Pancreas (tissue), 10 donors: ENCODE data around the gene ZFAND2B. TPM values are rescaled to one million over a fixed set of nuclear protein-coding genes. Genes with fewer than 3 reads are reported as not detected.

ENCODE experiments used
- ATAC-seq, 4 donors: fragments of 200-7000 bp; cut with Tn5 transposase; one replicate each; pipeline versions ENCODE4 v1.8.0 to v1.9.1; 2020; ENCODE audit warnings: mild to moderate bottlenecking in 4 of 4, moderate library complexity in 4 of 4
- DNase-seq, 6 donors: peaks; one replicate each; pipeline ENCODE4 v3.0.0-alpha.2; 2020
- FAIRE-seq: peaks from 2 replicates; lab custom pipeline; 2012; peaks lifted over from hg19 to GRCh38; lab: Jason Lieb, UNC
- H3K27ac ChIP-seq, 4 donors: fragments of 200-600 bp; sonication (generic); 1 replicate in 3 of 4; 2 replicates in 1 of 4; pipeline versions ENCODE4 v1.5.0 to v1.8.0; 2020
- H3K27me3 ChIP-seq, 4 donors: fragments of 200-600 bp; one replicate each; pipeline ENCODE4 v1.8.0; 2021
- H3K36me3 ChIP-seq, 3 donors: fragments of 200-600 bp; sonication (generic) in 1 of 3; one replicate each; pipeline versions ENCODE4 v1.5.0 to v1.8.0; 2020 to 2021
- H3K4me1 ChIP-seq, 3 donors: fragments of 200-600 bp; one replicate each; pipeline ENCODE4 v1.8.0; 2021
- H3K4me3 ChIP-seq, 4 donors: fragments of 200-600 bp; sonication (generic) in 2 of 4; one replicate each; pipeline versions ENCODE4 v1.5.0 to v1.8.0; 2020 to 2021
- H3K9me3 ChIP-seq, 4 donors: fragments of 200-600 bp; one replicate each; pipeline ENCODE4 v1.8.0; 2021
- CTCF ChIP-seq, 4 donors: fragments of 200-600 bp; sonication (generic) in 3 of 4; IDR thresholded peaks; one replicate each; pipeline versions ENCODE4 v1.5.0 to v1.8.0; 2021; ENCODE audit warnings: antibody characterized with exemption in 4 of 4
- WGBS, 2 donors: extraction: QIAGEN DNeasy Blood & Tissue Kit; methylation state at CpG; one replicate each; pipeline ENCODE4 v1.1.7; 2013; 5-methylcytosine and 5-hydroxymethylcytosine counted together
- intact Hi-C, 3 donors: fragments of 100-400 bp; cut with DNase I; formaldehyde crosslinking; loops; one replicate each; pipeline versions ENCODE4 v1.11.1 to v1.14.2; 2022
- polyA plus RNA-seq, 2 donors: library from polyadenylated mRNA; stranded (reverse); fragments of 200-250 nt; gene quantifications; one replicate each; pipeline ENCODE4 v1.2.3, GENCODE V29; 2013
- total RNA-seq, 6 donors: library from RNA; stranded (reverse); fragmentation: NEBNext Ultra II Directional in 4 of 6; extraction: Animal tissue kit (Norgen Biotek cat#: 25700) in 4 of 6; gene quantifications; one replicate each; pipeline versions ENCODE4 v1.2.1 to v1.2.4, GENCODE V29; 2021 to 2023
- donor health status: healthy with polysubstance abuse.
- donor health status: DM: no; HTN: no; CAD: no; lungs with moderate emphysema.
- donor health status: DM: no; HTN: no; CAD: no.
- donor health status: control.
- donor health status: control.
- donor health status: Bipolar disorder and iron deficiency.
- donor health status: DM: yes; HTN: yes; CAD: no.
- donor health status: DM: no; HTN: no; CAD: no.
- donor health status: DM: no; HTN: no; CAD: no.
- donor health status: DM: yes; HTN: yes; CAD: no.

Gene ZFAND2B
- total and polyA plus RNA-seq, 8 donors, result 18.9 to 66.9 (median 27.1) TPM

GRCh38 chr2:219165058-219165911 is 41.3 kb upstream of the ZFAND2B start:
- DNase-seq, result no peak
- H3K4me1 ChIP-seq, result no peaks in the 10 kb centered on the region
- ATAC-seq, result no peak
- H3K9me3 ChIP-seq, result no peaks in the 10 kb centered on the region
- TF ChIP-seq CTCF (IDR thresholded peaks at IDR 0.05), result no peak
- no peak overlapping the region for H3K27ac ChIP-seq
- no peaks in the 10 kb centered on the region for H3K36me3 ChIP-seq
- no peaks in the 10 kb centered on the region for H3K27me3 ChIP-seq
- WGBS, 2 donors, result 77 to 85% methylated on average over 10 of the region's 10 CpGs
- H3K4me3 ChIP-seq, result no peak overlapping the region
- FAIRE-seq, result no peak
- intact Hi-C loops, result loop anchor here in 1 of 3 donors (10.0 kb wide), 1 partner anchor 140 kb away; the partner anchor contains the start of gene PTPRN

GRCh38 chr2:219167997-219168396 is 38.6 kb upstream of the ZFAND2B start:
- Histone ChIP-seq H3K36me3 (peaks cover 0 to 12% (median 0%) of the 10 kb centered on the region in 3 donors), H3K4me1 (no peaks in the 10 kb centered on the region), H3K27me3 (no peaks in the 10 kb centered on the region), H3K9me3 (no peaks in the 10 kb centered on the region), H3K27ac (no peak overlapping the region), H3K4me3 (no peak overlapping the region)
- FAIRE-seq (no peak), ATAC-seq (no peak), DNase-seq (no peak)
- intact Hi-C loops, result loop anchor here in 1 of 3 donors (10.0 kb wide), 1 partner anchor 137 kb away; the partner anchor contains the start of gene PTPRN
- TF ChIP-seq CTCF (IDR thresholded peaks at IDR 0.05), result no peak
- WGBS, 2 donors, result 65 to 72% methylated on average over 5 of the region's 5 CpGs

DNA sequence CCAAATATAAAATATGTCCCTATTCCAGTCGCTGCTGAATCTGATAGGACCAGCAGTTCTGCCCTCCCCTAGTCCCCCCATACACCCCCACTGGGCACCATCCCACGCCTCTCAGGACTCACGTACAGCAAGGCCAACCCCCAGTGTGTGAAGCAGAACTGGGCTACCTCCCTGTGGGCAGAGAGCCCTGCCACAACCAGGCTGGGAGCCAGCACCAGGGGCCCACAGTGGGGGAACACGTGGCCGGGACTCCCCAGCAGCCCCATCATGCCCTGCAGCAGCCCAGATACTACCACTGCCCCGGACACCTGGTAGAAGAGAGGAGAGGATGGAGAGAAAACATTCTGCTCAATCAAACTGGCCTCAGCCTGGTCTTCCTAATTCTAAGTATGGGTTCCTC is 38.1 kb upstream of the ZFAND2B start:
- H3K27me3 ChIP-seq, result no peaks in the 10 kb centered on the region
- no peak for ATAC-seq
- WGBS, 2 donors, result 50 to 60% methylated on average over 6 of the region's 6 CpGs
- H3K27ac ChIP-seq, result no peak overlapping the region
- H3K4me3 ChIP-seq, result no peak overlapping the region
- TF ChIP-seq CTCF (IDR thresholded peaks at IDR 0.05), result no peak
- H3K36me3 ChIP-seq, result peaks cover 0 to 16% (median 0%) of the 10 kb centered on the region in 3 donors
- no peak for FAIRE-seq
- DNase-seq, result no peak
- H3K9me3 ChIP-seq, result no peaks in the 10 kb centered on the region
- H3K4me1 ChIP-seq, result no peaks in the 10 kb centered on the region
- intact Hi-C loops, result loop anchor here in 1 of 3 donors (10.0 kb wide), 1 partner anchor 136 kb away; the partner anchor contains the start of gene PTPRN

DNA sequence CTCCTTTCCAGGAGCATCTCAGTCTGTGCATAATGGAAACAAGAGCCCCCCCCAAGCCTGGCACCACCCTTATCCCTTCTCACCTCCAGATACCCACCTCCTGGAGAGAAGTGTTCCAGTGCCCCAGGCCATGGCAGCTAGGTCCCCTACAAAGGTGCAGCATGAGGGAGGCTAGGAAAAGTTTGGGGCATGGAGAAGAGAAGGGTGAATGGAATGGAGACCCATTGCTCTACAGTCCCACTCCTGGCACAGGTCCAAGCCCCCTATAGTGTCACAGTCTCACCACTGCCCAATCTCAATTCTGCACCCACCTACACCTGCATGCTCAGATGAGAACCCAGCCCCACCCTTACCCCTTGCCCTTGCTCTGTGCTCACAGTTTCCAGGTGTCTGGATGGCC is 37.6 kb upstream of the ZFAND2B start:
- no peak overlapping the region for H3K27ac ChIP-seq
- H3K27me3 ChIP-seq, result no peaks in the 10 kb centered on the region
- no peak for FAIRE-seq
- no peak for ATAC-seq
- H3K36me3 ChIP-seq, result peaks cover 0 to 17% (median 0%) of the 10 kb centered on the region in 3 donors
- no peaks in the 10 kb centered on the region for H3K4me1 ChIP-seq
- no peak for TF ChIP-seq CTCF (IDR thresholded peaks at IDR 0.05)
- no peak for DNase-seq
- H3K4me3 ChIP-seq, result no peak overlapping the region
- H3K9me3 ChIP-seq, result no peaks in the 10 kb centered on the region
- intact Hi-C loops, result loop anchor here in 1 of 3 donors (10.0 kb wide), 1 partner anchor 136 kb away; the partner anchor contains the start of gene PTPRN
